ENCODE data around the gene SIRT5.

The SIRT5 gene

GRCh38 chr6:13630499-13630898 is 56.1 kb downstream of the SIRT5 start:
- no peak overlapping the region for H3K4me3 ChIP-seq (ENCODE audit: low read length)
- DNase-seq (ENCODE audit: low read depth) = no peak
- TF ChIP-seq, protein P1, sequence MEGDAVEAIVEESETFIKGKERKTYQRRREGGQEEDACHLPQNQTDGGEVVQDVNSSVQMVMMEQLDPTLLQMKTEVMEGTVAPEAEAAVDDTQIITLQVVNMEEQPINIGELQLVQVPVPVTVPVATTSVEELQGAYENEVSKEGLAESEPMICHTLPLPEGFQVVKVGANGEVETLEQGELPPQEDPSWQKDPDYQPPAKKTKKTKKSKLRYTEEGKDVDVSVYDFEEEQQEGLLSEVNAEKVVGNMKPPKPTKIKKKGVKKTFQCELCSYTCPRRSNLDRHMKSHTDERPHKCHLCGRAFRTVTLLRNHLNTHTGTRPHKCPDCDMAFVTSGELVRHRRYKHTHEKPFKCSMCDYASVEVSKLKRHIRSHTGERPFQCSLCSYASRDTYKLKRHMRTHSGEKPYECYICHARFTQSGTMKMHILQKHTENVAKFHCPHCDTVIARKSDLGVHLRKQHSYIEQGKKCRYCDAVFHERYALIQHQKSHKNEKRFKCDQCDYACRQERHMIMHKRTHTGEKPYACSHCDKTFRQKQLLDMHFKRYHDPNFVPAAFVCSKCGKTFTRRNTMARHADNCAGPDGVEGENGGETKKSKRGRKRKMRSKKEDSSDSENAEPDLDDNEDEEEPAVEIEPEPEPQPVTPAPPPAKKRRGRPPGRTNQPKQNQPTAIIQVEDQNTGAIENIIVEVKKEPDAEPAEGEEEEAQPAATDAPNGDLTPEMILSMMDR (conservative IDR thresholded peaks at IDR 0.05; ENCODE audit: low read length) = no peak

DNA sequence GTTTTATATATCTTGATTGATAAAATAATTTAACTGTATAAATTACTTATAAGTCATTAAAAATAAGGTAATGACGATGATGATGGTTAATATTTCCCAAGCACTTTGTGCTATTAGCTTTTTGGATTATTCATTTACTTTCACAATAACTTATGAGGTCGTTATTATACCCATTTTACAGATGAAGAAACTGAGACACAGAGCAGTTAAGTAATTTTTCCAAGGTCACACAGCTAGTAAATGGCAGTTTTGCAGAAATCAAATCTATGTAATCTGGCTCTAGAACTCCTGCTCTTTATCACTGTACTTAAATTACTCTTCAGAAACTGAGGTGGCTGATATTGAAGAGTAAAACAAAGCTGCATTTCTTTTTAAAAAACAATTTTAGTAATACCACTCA is 58.9 kb downstream of the SIRT5 start:
- TF ChIP-seq, protein P1 (conservative IDR thresholded peaks at IDR 0.05; ENCODE audit: low read length) = no peak
- H3K4me3 ChIP-seq (ENCODE audit: low read length) = no peak overlapping the region

GRCh38 chr6:13635948-13636658 is 61.7 kb downstream of the SIRT5 start:
- TF ChIP-seq, protein P1 (conservative IDR thresholded peaks at IDR 0.05; ENCODE audit: low read length) = no peak
- DNase-seq (ENCODE audit: low read depth) = no peak
- H3K4me3 ChIP-seq (ENCODE audit: low read length) = no peak overlapping the region

More for the DNA sequence above, 58.9 kb downstream of the SIRT5 start:
- no peak for DNase-seq (ENCODE audit: low read depth)

- no peak for DNase-seq (ENCODE audit: low read depth)
- TF ChIP-seq, protein P1 (conservative IDR thresholded peaks at IDR 0.05; ENCODE audit: low read length) = no peak
- H3K4me3 ChIP-seq (ENCODE audit: low read length) = no peak overlapping the region
Observed at GRCh38 chr6:13638014-13638413, 63.6 kb downstream of the SIRT5 start.

DNA sequence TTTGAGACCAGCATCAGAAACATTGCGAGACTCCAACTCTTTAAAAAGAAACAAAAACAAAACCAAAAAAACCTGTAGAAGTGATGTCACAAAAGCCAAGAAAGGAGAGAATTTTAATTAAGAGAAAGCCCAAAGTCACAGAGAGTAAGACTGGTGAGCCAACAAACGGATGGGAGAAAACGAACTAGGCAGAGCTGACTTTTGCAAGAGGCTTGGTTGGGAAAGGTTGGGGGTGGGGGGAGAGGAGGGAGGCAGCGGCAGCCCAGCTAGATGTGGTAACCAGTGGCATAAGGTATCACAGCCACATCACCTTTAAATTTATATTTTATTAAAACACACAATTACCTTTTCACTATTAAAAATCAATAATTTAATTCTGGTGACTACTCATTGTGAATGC is 64.2 kb downstream of the SIRT5 start:
- H3K4me3 ChIP-seq (ENCODE audit: low read length) = no peak overlapping the region
- TF ChIP-seq, protein P1 (conservative IDR thresholded peaks at IDR 0.05; ENCODE audit: low read length) = no peak
- no peak for DNase-seq (ENCODE audit: low read depth)

DNA sequence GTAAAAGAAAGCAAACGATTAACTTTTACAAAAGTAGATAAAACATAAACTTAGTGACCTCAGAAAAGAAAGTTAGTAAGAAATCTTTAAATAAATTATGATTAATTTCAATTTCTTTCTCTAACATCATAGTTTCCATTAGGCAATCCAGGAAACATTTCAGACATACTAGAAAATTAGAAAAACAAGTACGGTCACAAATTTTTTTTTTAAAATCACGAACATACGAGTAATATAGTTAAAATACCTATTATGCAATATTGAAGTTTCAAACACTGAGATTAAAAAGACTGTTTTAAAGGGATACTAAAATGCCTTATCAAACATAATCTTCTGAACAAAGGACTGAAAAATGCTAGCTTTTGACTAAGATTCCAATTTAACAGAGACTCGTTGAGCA is 66.9 kb downstream of the SIRT5 start:
- peak; percentile 37 for DNase-seq (ENCODE audit: low read depth)
- TF ChIP-seq, protein P1 (conservative IDR thresholded peaks at IDR 0.05; ENCODE audit: low read length) = no peak
- no peak overlapping the region for H3K4me3 ChIP-seq (ENCODE audit: low read length)

- DNase-seq (ENCODE audit: low read depth) = no peak
- TF ChIP-seq, protein P1 (conservative IDR thresholded peaks at IDR 0.05; ENCODE audit: low read length) = no peak
- H3K4me3 ChIP-seq (ENCODE audit: low read length) = no peak overlapping the region
Observed at GRCh38 chr6:13643125-13643524, 68.7 kb downstream of the SIRT5 start.
